ENCODE results near the gene EEF1AKMT3. TPM values are rescaled to one million over a fixed set of nuclear protein-coding genes. Genes with fewer than 3 reads are reported as not detected.

The EEF1AKMT3 gene
- total RNA-seq, 1 donor from 2014 or later = 3.3 TPM

GRCh38 chr12:57739387-57739786 is 33.0 kb upstream of the EEF1AKMT3 start:
- peak overlapping the region; percentile 38 for H3K27ac Mint-ChIP-seq (ENCODE audit: unreplicated experiment)
- DNase-seq = no peak
- peak overlapping the region; percentile 85 for H3K4me3 Mint-ChIP-seq (ENCODE audit: unreplicated experiment)
- H3K36me3 Mint-ChIP-seq (ENCODE audit: unreplicated experiment) = peaks cover 9% of the 10 kb centered on the region
- H3K4me1 Mint-ChIP-seq (ENCODE audit: low read depth, unreplicated experiment) = peaks cover 24% of the 10 kb centered on the region
- no peak for TF ChIP-seq CTCF (IDR thresholded peaks at IDR 0.05; ENCODE audit: partially characterized antibody, unreplicated experiment)
- peaks cover 12% of the 10 kb centered on the region for H3K9me3 Mint-ChIP-seq (ENCODE audit: unreplicated experiment)
- H3K27me3 Mint-ChIP-seq (ENCODE audit: unreplicated experiment) = peaks cover 30% of the 10 kb centered on the region

GRCh38 chr12:57739914-57740538 is 32.4 kb upstream of the EEF1AKMT3 start:
- H3K27ac Mint-ChIP-seq (ENCODE audit: unreplicated experiment) = no peak overlapping the region
- no peak for TF ChIP-seq CTCF (IDR thresholded peaks at IDR 0.05; ENCODE audit: partially characterized antibody, unreplicated experiment)
- H3K36me3 Mint-ChIP-seq (ENCODE audit: unreplicated experiment) = peaks cover 4% of the 10 kb centered on the region
- no peak overlapping the region for H3K4me3 Mint-ChIP-seq (ENCODE audit: unreplicated experiment)
- no peak for DNase-seq
- H3K4me1 Mint-ChIP-seq (ENCODE audit: low read depth, unreplicated experiment) = peaks cover 18% of the 10 kb centered on the region
- H3K27me3 Mint-ChIP-seq (ENCODE audit: unreplicated experiment) = peaks cover 28% of the 10 kb centered on the region
- H3K9me3 Mint-ChIP-seq (ENCODE audit: unreplicated experiment) = peaks cover 10% of the 10 kb centered on the region

- Mint-ChIP-seq H3K27me3 (ENCODE audit: unreplicated experiment) (peaks cover 26% of the 10 kb centered on the region), H3K9me3 (ENCODE audit: unreplicated experiment) (peaks cover 14% of the 10 kb centered on the region), H3K36me3 (ENCODE audit: unreplicated experiment) (peaks cover 4% of the 10 kb centered on the region), H3K27ac (ENCODE audit: unreplicated experiment) (no peak overlapping the region), H3K4me3 (ENCODE audit: unreplicated experiment) (peak overlapping the region; percentile 44), H3K4me1 (ENCODE audit: low read depth, unreplicated experiment) (peaks cover 17% of the 10 kb centered on the region)
- TF ChIP-seq CTCF (IDR thresholded peaks at IDR 0.05; ENCODE audit: partially characterized antibody, unreplicated experiment) = no peak
- no peak for DNase-seq
Measured at GRCh38 chr12:57740656-57741412, 31.6 kb upstream of the EEF1AKMT3 start.

GRCh38 chr12:57741413-57741789 is 31.0 kb upstream of the EEF1AKMT3 start:
- peaks cover 28% of the 10 kb centered on the region for H3K27me3 Mint-ChIP-seq (ENCODE audit: unreplicated experiment)
- peaks cover 4% of the 10 kb centered on the region for H3K36me3 Mint-ChIP-seq (ENCODE audit: unreplicated experiment)
- no peak for TF ChIP-seq CTCF (IDR thresholded peaks at IDR 0.05; ENCODE audit: partially characterized antibody, unreplicated experiment)
- DNase-seq = no peak
- H3K4me3 Mint-ChIP-seq (ENCODE audit: unreplicated experiment) = no peak overlapping the region
- peaks cover 15% of the 10 kb centered on the region for H3K4me1 Mint-ChIP-seq (ENCODE audit: low read depth, unreplicated experiment)
- peaks cover 18% of the 10 kb centered on the region for H3K9me3 Mint-ChIP-seq (ENCODE audit: unreplicated experiment)
- no peak overlapping the region for H3K27ac Mint-ChIP-seq (ENCODE audit: unreplicated experiment)

Data from glutamatergic neuron (in vitro differentiated cells).